Measurements from ENCODE around the gene F7.

F7 gene

GRCh38 chr13:113153810-113154748 lies 48.5 kb downstream of the F7 start:
- peak overlapping the region; percentile 59 for H3K4me3 ChIP-seq (ENCODE audit: insufficient read depth, low read depth, low read length, poor library complexity, severe bottlenecking)

DNA sequence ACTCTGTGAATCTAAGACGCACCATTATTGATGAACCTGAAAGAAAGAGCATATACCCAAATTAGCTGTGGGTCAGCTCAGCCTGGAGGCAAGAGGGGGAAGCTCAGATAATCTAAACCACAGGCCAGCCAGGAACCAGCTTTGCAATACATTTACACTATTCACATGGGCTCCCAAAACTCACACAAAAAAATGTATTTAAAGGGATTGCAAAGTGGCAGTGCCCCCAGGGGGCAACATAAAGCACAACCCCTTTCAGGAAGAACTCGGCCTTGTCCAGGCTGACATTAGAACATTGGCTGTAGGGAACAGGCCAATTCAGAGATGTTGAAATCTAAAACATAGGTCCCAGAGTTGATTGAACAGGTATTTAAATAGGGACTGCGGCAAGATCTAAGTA lies 49.6 kb downstream of the F7 start:
- H3K4me1 ChIP-seq (ENCODE audit: control insufficient read depth, insufficient read depth, low read length, poor library complexity, severe bottlenecking), result peaks cover 22% of the 10 kb centered on the region
- H3K27me3 ChIP-seq (replicated peaks; ENCODE audit: control insufficient read depth, insufficient read depth, low read length, poor library complexity, severe bottlenecking), result no peaks in the 10 kb centered on the region
- no peaks in the 10 kb centered on the region for H3K36me3 ChIP-seq (ENCODE audit: control insufficient read depth, insufficient read depth, low read length)
- no peak for DNase-seq
- H3K9me3 ChIP-seq (ENCODE audit: control insufficient read depth, low read length), result no peaks in the 10 kb centered on the region
- H3K27ac ChIP-seq (ENCODE audit: insufficient read depth, low read length, poor library complexity, severe bottlenecking), result no peak overlapping the region
- H3K4me3 ChIP-seq (ENCODE audit: insufficient read depth, low read depth, low read length, poor library complexity, severe bottlenecking), result no peak overlapping the region

More at GRCh38 chr13:113153810-113154748, 48.5 kb downstream of the F7 start:
- Histone ChIP-seq H3K36me3 (ENCODE audit: control insufficient read depth, insufficient read depth, low read length) (no peaks in the 10 kb centered on the region), H3K27ac (ENCODE audit: insufficient read depth, low read length, poor library complexity, severe bottlenecking) (peak overlapping the region; percentile 40), H3K9me3 (ENCODE audit: control insufficient read depth, low read length) (no peaks in the 10 kb centered on the region), H3K27me3 (replicated peaks; ENCODE audit: control insufficient read depth, insufficient read depth, low read length, poor library complexity, severe bottlenecking) (no peaks in the 10 kb centered on the region), H3K4me1 (ENCODE audit: control insufficient read depth, insufficient read depth, low read length, poor library complexity, severe bottlenecking) (peaks cover 22% of the 10 kb centered on the region)
- DNase-seq, result peak; percentile 52 to 73 (median 66)

- peaks cover 27% of the 10 kb centered on the region for H3K4me1 ChIP-seq (ENCODE audit: control insufficient read depth, insufficient read depth, low read length, poor library complexity, severe bottlenecking)
- no peak for DNase-seq
- no peaks in the 10 kb centered on the region for H3K27me3 ChIP-seq (replicated peaks; ENCODE audit: control insufficient read depth, insufficient read depth, low read length, poor library complexity, severe bottlenecking)
- no peak overlapping the region for H3K27ac ChIP-seq (ENCODE audit: insufficient read depth, low read length, poor library complexity, severe bottlenecking)
- H3K4me3 ChIP-seq (ENCODE audit: insufficient read depth, low read depth, low read length, poor library complexity, severe bottlenecking), result no peak overlapping the region
- no peaks in the 10 kb centered on the region for H3K36me3 ChIP-seq (ENCODE audit: control insufficient read depth, insufficient read depth, low read length)
- H3K9me3 ChIP-seq (ENCODE audit: control insufficient read depth, low read length), result no peaks in the 10 kb centered on the region
These were observed 50.5 kb downstream of the F7 start for GRCh38 chr13:113155982-113156655.

GRCh38 chr13:113157206-113157928 lies 51.8 kb downstream of the F7 start:
- no peak for DNase-seq
- Histone ChIP-seq H3K27me3 (replicated peaks; ENCODE audit: control insufficient read depth, insufficient read depth, low read length, poor library complexity, severe bottlenecking) (no peaks in the 10 kb centered on the region), H3K9me3 (ENCODE audit: control insufficient read depth, low read length) (no peaks in the 10 kb centered on the region), H3K4me1 (ENCODE audit: control insufficient read depth, insufficient read depth, low read length, poor library complexity, severe bottlenecking) (peaks cover 27% of the 10 kb centered on the region), H3K4me3 (ENCODE audit: insufficient read depth, low read depth, low read length, poor library complexity, severe bottlenecking) (no peak overlapping the region), H3K27ac (ENCODE audit: insufficient read depth, low read length, poor library complexity, severe bottlenecking) (no peak overlapping the region), H3K36me3 (ENCODE audit: control insufficient read depth, insufficient read depth, low read length) (no peaks in the 10 kb centered on the region)

- H3K9me3 ChIP-seq (ENCODE audit: control insufficient read depth, low read length), result no peaks in the 10 kb centered on the region
- H3K27me3 ChIP-seq (replicated peaks; ENCODE audit: control insufficient read depth, insufficient read depth, low read length, poor library complexity, severe bottlenecking), result no peaks in the 10 kb centered on the region
- no peak for DNase-seq
These were observed 52.5 kb downstream of the F7 start, which contains the start of gene PROZ for GRCh38 chr13:113157929-113158747. TSS of gene PROZ (plus strand) at chr13:113158648. CDS start at chr13:113158661, 13 bp downstream.

GRCh38 chr13:113158946-113159345 lies 53.4 kb downstream of the F7 start:
- peaks cover 13% of the 10 kb centered on the region for H3K4me1 ChIP-seq (ENCODE audit: control insufficient read depth, insufficient read depth, low read length, poor library complexity, severe bottlenecking)
- H3K36me3 ChIP-seq (ENCODE audit: control insufficient read depth, insufficient read depth, low read length), result no peaks in the 10 kb centered on the region
- no peaks in the 10 kb centered on the region for H3K27me3 ChIP-seq (replicated peaks; ENCODE audit: control insufficient read depth, insufficient read depth, low read length, poor library complexity, severe bottlenecking)
- no peak overlapping the region for H3K27ac ChIP-seq (ENCODE audit: insufficient read depth, low read length, poor library complexity, severe bottlenecking)
- H3K9me3 ChIP-seq (ENCODE audit: control insufficient read depth, low read length), result no peaks in the 10 kb centered on the region
- no peak for DNase-seq
- H3K4me3 ChIP-seq (ENCODE audit: insufficient read depth, low read depth, low read length, poor library complexity, severe bottlenecking), result no peak overlapping the region

More at GRCh38 chr13:113157929-113158747, 52.5 kb downstream of the F7 start, which contains the start of gene PROZ:
- H3K36me3 ChIP-seq (ENCODE audit: control insufficient read depth, insufficient read depth, low read length), result no peaks in the 10 kb centered on the region
- H3K4me3 ChIP-seq (ENCODE audit: insufficient read depth, low read depth, low read length, poor library complexity, severe bottlenecking), result no peak within 1 kb of the TSS
- peaks cover 19% of the 10 kb centered on the region for H3K4me1 ChIP-seq (ENCODE audit: control insufficient read depth, insufficient read depth, low read length, poor library complexity, severe bottlenecking)
- H3K27ac ChIP-seq (ENCODE audit: insufficient read depth, low read length, poor library complexity, severe bottlenecking), result no peak within 1 kb of the TSS

GRCh38 chr13:113159701-113160100 lies 54.1 kb downstream of the F7 start:
- Histone ChIP-seq H3K4me1 (ENCODE audit: control insufficient read depth, insufficient read depth, low read length, poor library complexity, severe bottlenecking) (peaks cover 9% of the 10 kb centered on the region), H3K27me3 (replicated peaks; ENCODE audit: control insufficient read depth, insufficient read depth, low read length, poor library complexity, severe bottlenecking) (no peaks in the 10 kb centered on the region), H3K4me3 (ENCODE audit: insufficient read depth, low read depth, low read length, poor library complexity, severe bottlenecking) (no peak overlapping the region), H3K27ac (ENCODE audit: insufficient read depth, low read length, poor library complexity, severe bottlenecking) (no peak overlapping the region), H3K9me3 (ENCODE audit: control insufficient read depth, low read length) (no peaks in the 10 kb centered on the region), H3K36me3 (ENCODE audit: control insufficient read depth, insufficient read depth, low read length) (no peaks in the 10 kb centered on the region)
- DNase-seq, result no peak

GRCh38 chr13:113160983-113161382 lies 55.4 kb downstream of the F7 start:
- H3K27ac ChIP-seq (ENCODE audit: insufficient read depth, low read length, poor library complexity, severe bottlenecking), result no peak overlapping the region
- no peak overlapping the region for H3K4me3 ChIP-seq (ENCODE audit: insufficient read depth, low read depth, low read length, poor library complexity, severe bottlenecking)
- H3K4me1 ChIP-seq (ENCODE audit: control insufficient read depth, insufficient read depth, low read length, poor library complexity, severe bottlenecking), result peaks cover 9% of the 10 kb centered on the region
- no peaks in the 10 kb centered on the region for H3K27me3 ChIP-seq (replicated peaks; ENCODE audit: control insufficient read depth, insufficient read depth, low read length, poor library complexity, severe bottlenecking)
- H3K36me3 ChIP-seq (ENCODE audit: control insufficient read depth, insufficient read depth, low read length), result no peaks in the 10 kb centered on the region
- no peaks in the 10 kb centered on the region for H3K9me3 ChIP-seq (ENCODE audit: control insufficient read depth, low read length)
- no peak for DNase-seq

GRCh38 chr13:113161433-113161832 lies 55.8 kb downstream of the F7 start:
- Histone ChIP-seq H3K9me3 (ENCODE audit: control insufficient read depth, low read length) (no peaks in the 10 kb centered on the region), H3K36me3 (ENCODE audit: control insufficient read depth, insufficient read depth, low read length) (no peaks in the 10 kb centered on the region), H3K4me1 (ENCODE audit: control insufficient read depth, insufficient read depth, low read length, poor library complexity, severe bottlenecking) (peaks cover 9% of the 10 kb centered on the region), H3K27me3 (replicated peaks; ENCODE audit: control insufficient read depth, insufficient read depth, low read length, poor library complexity, severe bottlenecking) (no peaks in the 10 kb centered on the region), H3K4me3 (ENCODE audit: insufficient read depth, low read depth, low read length, poor library complexity, severe bottlenecking) (no peak overlapping the region), H3K27ac (ENCODE audit: insufficient read depth, low read length, poor library complexity, severe bottlenecking) (no peak overlapping the region)
- DNase-seq, result no peak
